SK-N-MC (cell line): ENCODE results near the gene FAM161A.

Experiments
- EZH2 ChIP-seq: fragments of 200-600 bp; sonication (generic); IDR thresholded peaks from one replicate; pipeline ENCODE4 v1.6.1; 2017; ENCODE audit warnings: antibody characterized with exemption
- FOXP2 ChIP-seq: optimal IDR thresholded peaks from 2 replicates; pipeline ENCODE3; 2011; ENCODE audit warnings: mild to moderate bottlenecking, moderate library complexity; ENCODE audit not compliant: insufficient read depth; ENCODE audit errors: extremely low read length, control extremely low read depth
- POLR2AphosphoS5 ChIP-seq: IDR thresholded peaks from 2 replicates; pipeline ENCODE4 v1.6.1; 2012; ENCODE audit warnings: mild to moderate bottlenecking, low read depth, low read length, borderline replicate concordance

- TF ChIP-seq EZH2 (no peak), POLR2AphosphoS5 (no peak), FOXP2 (no peak)
These were observed 19.9 kb downstream of the FAM161A start for GRCh38 chr2:61833971-61834370.
